8988T (cell line): ENCODE results near the gene NAMPT.
"Not testable (repeated sequence)": the region's sequence is repeated elsewhere in the genome, so short reads cannot be mapped to it uniquely, and the experiment has no call there.

Experiments used
- DNase-seq: peaks from one replicate; pipeline ENCODE4 v3.0.0; 2011

NAMPT gene

GRCh38 chr7:106224797-106225196, 60.0 kb downstream of the NAMPT start:
- no peak for DNase-seq

- DNase-seq: no peak
Observed at GRCh38 chr7:106223156-106223555, 61.6 kb downstream of the NAMPT start.

- DNase-seq: no peak
Observed at GRCh38 chr7:106222545-106222944, 62.2 kb downstream of the NAMPT start.

- DNase-seq: no peak
Observed at GRCh38 chr7:106220307-106220706, 64.5 kb downstream of the NAMPT start.

GRCh38 chr7:106219170-106219569, 65.6 kb downstream of the NAMPT start:
- no peak for DNase-seq

- no peak for DNase-seq
Observed at GRCh38 chr7:106218546-106218945, 66.2 kb downstream of the NAMPT start.

GRCh38 chr7:106216923-106217542, 67.8 kb downstream of the NAMPT start:
- no peak for DNase-seq

GRCh38 chr7:106216517-106216922, 68.3 kb downstream of the NAMPT start:
- peak; percentile 22 for DNase-seq

- no peak for DNase-seq
Observed at GRCh38 chr7:106215868-106216516, 68.8 kb downstream of the NAMPT start.

GRCh38 chr7:106208944-106209343, 75.8 kb downstream of the NAMPT start:
- not testable (repeated sequence) for DNase-seq

GRCh38 chr7:106206826-106207541, 77.8 kb downstream of the NAMPT start:
- DNase-seq: no peak

GRCh38 chr7:106205621-106206222, 79.1 kb downstream of the NAMPT start:
- DNase-seq: no peak

- no peak for DNase-seq
Observed at GRCh38 chr7:106203473-106203872, 81.3 kb downstream of the NAMPT start.

GRCh38 chr7:106201164-106201563, 83.6 kb downstream of the NAMPT start:
- DNase-seq: no peak

GRCh38 chr7:106199813-106200364, 84.9 kb downstream of the NAMPT start:
- DNase-seq: no peak

GRCh38 chr7:106199024-106199423, 85.8 kb downstream of the NAMPT start:
- DNase-seq: no peak
